HCT116 (cell line): ENCODE measurements around the gene C14orf132. TPM values are rescaled to one million over a fixed set of nuclear protein-coding genes. Genes with fewer than 3 reads are reported as not detected.

ENCODE experiments used
- ATAC-seq: fragments of 200-7000 bp; cut with Tn5 transposase; 2 replicates; pipeline ENCODE4 v1.9.1; 2020; ENCODE audit warnings: mild to moderate bottlenecking, moderate library complexity
- BruUV-seq: library from RNA; stranded (reverse); fragments of 400-500 nt; replicated peaks from 2 replicates; lab custom pipeline; 2021; lab: Mats Ljungman, UMichigan
- CTCF ChIA-PET: fragments of 300-600 bp; sonication (Branson Sonifier 250); formaldehyde crosslinking; loops from one replicate; lab custom pipeline; 2021; ENCODE audit warnings: antibody characterized with exemption; lab: Charles Lee
- POLR2A ChIA-PET: fragments of 300-600, 350-600 bp; sonication (Branson Sonifier 250); formaldehyde crosslinking; loops from one replicate; lab custom pipeline; 2021; ENCODE audit warnings: antibody characterized with exemption; lab: Charles Lee
- RAD21 ChIA-PET, 2 experiments: fragments of 300-600 bp; sonication (Branson Sonifier 250); formaldehyde crosslinking; loops; one replicate each; lab custom pipeline; 2023; ENCODE audit warnings: low total read pairs in 2 of 2; ENCODE audit not compliant: uncharacterized antibody in 2 of 2, unreplicated experiment in 2 of 2, low non-redundant PET in 1 of 2; lab: Charles Lee
- DNase-seq: peaks from one replicate; pipeline ENCODE4 v3.0.0-alpha.2; 2010; ENCODE audit warnings: low read depth, low spot score
- H2AFZ ChIP-seq: fragments of 200-600 bp; shearing (Covaris generic), sonication (generic); 2 replicates; pipeline ENCODE4 v1.6.1; 2017; ENCODE audit warnings: low read depth, mixed run types, mixed read lengths, antibody characterized with exemption, low read length; ENCODE audit not compliant: poor library complexity, severe bottlenecking
- H3K27ac ChIP-seq: 2 replicates; pipeline ENCODE4 v1.5.1; 2012; ENCODE audit warnings: low read depth, low read length
- H3K27me3 ChIP-seq: fragments of 200-600 bp; sonication (generic); 2 replicates; pipeline ENCODE4 v1.6.1; 2016; ENCODE audit warnings: mixed run types, low read length, mixed read lengths; ENCODE audit not compliant: insufficient read depth
- H3K36me3 ChIP-seq, 2 experiments: fragments of 200-500 bp in 1 of 2; fragments of 200-600 bp in 1 of 2; sonication (Bioruptor generic) in 1 of 2; sonication (generic) in 1 of 2; 2 replicates each; pipeline versions ENCODE4 v1.5.1 to v1.6.1; 2014 to 2016; ENCODE audit warnings: low read length in 2 of 2, inconsistent platforms in 1 of 2, mixed read lengths in 1 of 2, mixed run types in 1 of 2; ENCODE audit not compliant: insufficient read depth in 2 of 2, control insufficient read depth in 1 of 2
- H3K4me1 ChIP-seq, 2 experiments: fragments of 200-600 bp in 1 of 2; sonication (generic) in 1 of 2; 2 replicates each; pipeline versions ENCODE4 v1.5.1 to v1.6.1; 2012 to 2017; ENCODE audit warnings: low read length in 2 of 2, inconsistent platforms in 1 of 2, mild to moderate bottlenecking in 1 of 2, mixed read lengths in 1 of 2, mixed run types in 1 of 2, moderate library complexity in 1 of 2; ENCODE audit not compliant: insufficient read depth in 2 of 2, control insufficient read depth in 1 of 2
- H3K4me2 ChIP-seq: fragments of 200-600 bp; sonication (generic); 2 replicates; pipeline ENCODE4 v1.6.1; 2017; ENCODE audit warnings: mixed run types, low read length, mixed read lengths
- H3K4me3 ChIP-seq, 2 experiments: fragments of 200-600 bp in 1 of 2; sonication (generic) in 1 of 2; replicated peaks in 1 of 2; 2 replicates each; pipeline ENCODE4 v1.5.1; 2011 to 2016; ENCODE audit warnings: low read length in 2 of 2, control low read depth in 1 of 2, low read depth in 1 of 2, mild to moderate bottlenecking in 1 of 2, mixed read lengths in 1 of 2, mixed run types in 1 of 2
- H3K79me2 ChIP-seq: fragments of 200-600 bp; sonication (generic); 2 replicates; pipeline ENCODE4 v1.6.1; 2017; ENCODE audit warnings: mild to moderate bottlenecking, mixed run types, low read length, moderate library complexity, mixed read lengths; ENCODE audit not compliant: insufficient read depth
- H3K9ac ChIP-seq: fragments of 200-600 bp; sonication (generic); 2 replicates; pipeline ENCODE4 v1.6.1; 2016; ENCODE audit warnings: low read length, mixed read lengths
- H3K9me2 ChIP-seq: fragments of 200-600 bp; sonication (generic), shearing (Covaris generic); 2 replicates; pipeline ENCODE4 v1.6.1; 2017; ENCODE audit warnings: mixed run types, mild to moderate bottlenecking, moderate library complexity; ENCODE audit not compliant: insufficient read depth
- H3K9me3 ChIP-seq, 2 experiments: fragments of 200-500 bp in 1 of 2; fragments of 200-600 bp in 1 of 2; sonication (Bioruptor generic) in 1 of 2; sonication (generic) in 1 of 2; 2 replicates each; pipeline ENCODE4 v1.6.1; 2014 to 2017; ENCODE audit warnings: low read length in 2 of 2, mixed read lengths in 2 of 2, inconsistent platforms in 1 of 2, low read depth in 1 of 2, mild to moderate bottlenecking in 1 of 2, mixed run types in 1 of 2, moderate library complexity in 1 of 2; ENCODE audit not compliant: control insufficient read depth in 1 of 2, insufficient read depth in 1 of 2
- H4K20me1 ChIP-seq: fragments of 200-600 bp; sonication (generic), shearing (Covaris generic); 2 replicates; pipeline ENCODE4 v1.6.1; 2017; ENCODE audit warnings: mixed run types, mild to moderate bottlenecking, moderate library complexity; ENCODE audit not compliant: insufficient read depth
- CBX3 ChIP-seq: IDR thresholded peaks from 2 replicates; pipeline ENCODE4 v1.6.1; 2012; ENCODE audit warnings: low read depth
- CEBPB ChIP-seq: IDR thresholded peaks from 2 replicates; pipeline ENCODE4 v1.6.1; 2012; ENCODE audit warnings: low read depth
- EGR1 ChIP-seq: IDR thresholded peaks from 2 replicates; pipeline ENCODE4 v1.6.1; 2012; ENCODE audit warnings: low read depth
- ELF1 ChIP-seq: IDR thresholded peaks from 2 replicates; pipeline ENCODE4 v1.6.1; 2012; ENCODE audit warnings: low read depth, borderline replicate concordance
- EZH2 ChIP-seq: fragments of 200-600 bp; sonication (generic); IDR thresholded peaks from 2 replicates; pipeline ENCODE4 v1.6.1; 2017; ENCODE audit warnings: antibody characterized with exemption, mixed run types
- EZH2phosphoT487 ChIP-seq: fragments of 200-600 bp; IDR thresholded peaks from 2 replicates; pipeline ENCODE4 v1.6.1; 2018; ENCODE audit warnings: antibody characterized with exemption, borderline replicate concordance
- JUND ChIP-seq: IDR thresholded peaks from 2 replicates; pipeline ENCODE4 v1.6.1; 2012
- POLR2A ChIP-seq: IDR thresholded peaks from 2 replicates; pipeline ENCODE4 v1.7.0; 2011; ENCODE audit warnings: borderline replicate concordance; ENCODE audit not compliant: insufficient read depth, insufficient read length; ENCODE audit errors: extremely low read depth
- POLR2AphosphoS5 ChIP-seq: IDR thresholded peaks from 2 replicates; pipeline ENCODE4 v1.6.1; 2011; ENCODE audit warnings: mild to moderate bottlenecking, low read depth, low read length, moderate library complexity
- SIN3A ChIP-seq: IDR thresholded peaks from 2 replicates; pipeline ENCODE4 v1.6.1; 2012; ENCODE audit warnings: low read depth
- SP1 ChIP-seq: IDR thresholded peaks from 2 replicates; pipeline ENCODE4 v1.6.1; 2012; ENCODE audit warnings: low read depth
- SRF ChIP-seq: IDR thresholded peaks from 2 replicates; pipeline ENCODE4 v1.6.1; 2012; ENCODE audit warnings: low read depth
- TCF7L2 ChIP-seq: IDR thresholded peaks from 2 replicates; pipeline ENCODE4 v1.7.0; 2011; ENCODE audit warnings: borderline replicate concordance, inconsistent platforms; ENCODE audit not compliant: insufficient read depth, insufficient read length; ENCODE audit errors: extremely low read depth
- YY1 ChIP-seq: IDR thresholded peaks from 2 replicates; pipeline ENCODE4 v1.6.1; 2011; ENCODE audit warnings: low read length, low read depth, moderate library complexity, mild to moderate bottlenecking; ENCODE audit not compliant: insufficient replicate concordance; ENCODE audit errors: extremely low read depth
- ZFX ChIP-seq: fragments of 450-650 bp; IDR thresholded peaks from 2 replicates; pipeline ENCODE4 v1.6.1; 2017
- intact Hi-C: fragments of 100-400 bp; cut with micrococcal nuclease; formaldehyde crosslinking; loops from 2 replicates; pipeline ENCODE4 v1.10.0; 2022
- total RNA-seq: library from RNA; stranded (reverse); gene quantifications from one replicate; pipeline ENCODE4 v1.2.1, GENCODE V29; 2021; ENCODE audit not compliant: unreplicated experiment
- TF ChIP-seq, protein P1 (sequence below), 3 experiments: fragments of 200-600 bp in 1 of 3; sonication (generic) in 1 of 3; IDR thresholded peaks in 2 of 3; conservative IDR thresholded peaks in 1 of 3; 2 replicates each; pipeline ENCODE4 v1.5.1; 2012 to 2017; ENCODE audit warnings: low read depth in 2 of 3, low read length in 2 of 3, antibody characterized with exemption in 1 of 3, borderline replicate concordance in 1 of 3, control low read depth in 1 of 3, mild to moderate bottlenecking in 1 of 3, mixed read lengths in 1 of 3, mixed run types in 1 of 3, moderate library complexity in 1 of 3; ENCODE audit not compliant: insufficient read depth in 1 of 3
- TF ChIP-seq, protein P2 (sequence below): IDR thresholded peaks from 2 replicates; pipeline ENCODE4 v1.6.1; 2012
- TF ChIP-seq, protein P3 (sequence below): IDR thresholded peaks from 2 replicates; pipeline ENCODE4 v1.6.1; 2012; ENCODE audit warnings: low read depth
- TF ChIP-seq, protein P4 (sequence below): IDR thresholded peaks from 2 replicates; pipeline ENCODE4 v1.6.1; 2011; ENCODE audit warnings: mild to moderate bottlenecking, low read length, moderate library complexity; ENCODE audit not compliant: insufficient replicate concordance; ENCODE audit errors: extremely low read depth
- TF ChIP-seq, protein P5 (sequence below): IDR thresholded peaks from 2 replicates; pipeline ENCODE4 v1.6.1; 2012

Gene C14orf132
- total RNA-seq, 1 experiment from 2014 or later = 3.4 TPM

DNA sequence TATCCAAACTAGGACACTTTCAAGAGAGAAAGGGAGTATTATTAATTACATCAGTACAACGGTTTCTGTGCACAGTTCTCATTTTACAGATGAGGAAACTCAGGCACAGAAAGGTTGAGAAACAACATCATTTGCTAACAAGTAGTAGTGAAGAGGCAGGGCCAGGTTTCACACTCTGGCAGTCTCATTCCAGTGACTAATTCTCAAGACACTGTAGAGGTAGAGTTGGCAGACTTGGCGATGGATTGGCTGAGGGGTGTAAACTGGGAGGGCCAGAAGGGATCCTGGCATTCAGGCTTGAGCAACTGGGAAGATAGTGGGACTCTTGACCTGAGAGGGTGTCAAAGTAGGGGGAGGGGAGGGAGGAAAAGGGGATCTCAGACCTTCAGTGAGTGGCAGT, 91.7 kb downstream of the C14orf132 start:
- intact Hi-C loops = no loop called here
- Histone ChIP-seq H3K9me3 (no peaks in the 10 kb centered on the region), H3K9me2 (no peaks in the 10 kb centered on the region), H3K4me3 (no peak overlapping the region), H4K20me1 (no peaks in the 10 kb centered on the region), H2AFZ (no peak overlapping the region), H3K79me2 (no peaks in the 10 kb centered on the region), H3K36me3 (no peaks in the 10 kb centered on the region), H3K4me2 (no peak overlapping the region), H3K9ac (no peak overlapping the region), H3K27ac (no peak overlapping the region), H3K4me1 (peaks cover 0 to 3% of the 10 kb centered on the region in 2 experiments; a peak in 1 of 4 replicates), H3K27me3 (peaks cover 15% of the 10 kb centered on the region)
- no TSS peak for BruUV-seq
- ATAC-seq (no peak), DNase-seq (no peak)
- ChIA-PET RAD21 (no interaction called here), CTCF (no interaction called here), POLR2A (no interaction called here)
- TF ChIP-seq POLR2A (no peak), SIN3A (no peak), YY1 (no peak), SRF (no peak), SP1 (no peak), TCF7L2 (no peak), JUND (no peak), CBX3 (no peak), EGR1 (no peak), CEBPB (no peak), ZFX (no peak), EZH2phosphoT487 (no peak), ELF1 (no peak), EZH2 (no peak), POLR2AphosphoS5 (no peak)
- TF ChIP-seq, protein P1, sequence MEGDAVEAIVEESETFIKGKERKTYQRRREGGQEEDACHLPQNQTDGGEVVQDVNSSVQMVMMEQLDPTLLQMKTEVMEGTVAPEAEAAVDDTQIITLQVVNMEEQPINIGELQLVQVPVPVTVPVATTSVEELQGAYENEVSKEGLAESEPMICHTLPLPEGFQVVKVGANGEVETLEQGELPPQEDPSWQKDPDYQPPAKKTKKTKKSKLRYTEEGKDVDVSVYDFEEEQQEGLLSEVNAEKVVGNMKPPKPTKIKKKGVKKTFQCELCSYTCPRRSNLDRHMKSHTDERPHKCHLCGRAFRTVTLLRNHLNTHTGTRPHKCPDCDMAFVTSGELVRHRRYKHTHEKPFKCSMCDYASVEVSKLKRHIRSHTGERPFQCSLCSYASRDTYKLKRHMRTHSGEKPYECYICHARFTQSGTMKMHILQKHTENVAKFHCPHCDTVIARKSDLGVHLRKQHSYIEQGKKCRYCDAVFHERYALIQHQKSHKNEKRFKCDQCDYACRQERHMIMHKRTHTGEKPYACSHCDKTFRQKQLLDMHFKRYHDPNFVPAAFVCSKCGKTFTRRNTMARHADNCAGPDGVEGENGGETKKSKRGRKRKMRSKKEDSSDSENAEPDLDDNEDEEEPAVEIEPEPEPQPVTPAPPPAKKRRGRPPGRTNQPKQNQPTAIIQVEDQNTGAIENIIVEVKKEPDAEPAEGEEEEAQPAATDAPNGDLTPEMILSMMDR (IDR thresholded peaks at IDR 0.05 in 2 of 3, conservative IDR thresholded peaks at IDR 0.05 in 1 of 3; ENCODE audit: borderline replicate concordance in 1 of 3, insufficient read depth in 1 of 3, low read depth in 2 of 3, low read length in 2 of 3) = no peak
- TF ChIP-seq, protein P2, sequence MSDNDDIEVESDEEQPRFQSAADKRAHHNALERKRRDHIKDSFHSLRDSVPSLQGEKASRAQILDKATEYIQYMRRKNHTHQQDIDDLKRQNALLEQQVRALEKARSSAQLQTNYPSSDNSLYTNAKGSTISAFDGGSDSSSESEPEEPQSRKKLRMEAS = no peak
- TF ChIP-seq, protein P3, sequence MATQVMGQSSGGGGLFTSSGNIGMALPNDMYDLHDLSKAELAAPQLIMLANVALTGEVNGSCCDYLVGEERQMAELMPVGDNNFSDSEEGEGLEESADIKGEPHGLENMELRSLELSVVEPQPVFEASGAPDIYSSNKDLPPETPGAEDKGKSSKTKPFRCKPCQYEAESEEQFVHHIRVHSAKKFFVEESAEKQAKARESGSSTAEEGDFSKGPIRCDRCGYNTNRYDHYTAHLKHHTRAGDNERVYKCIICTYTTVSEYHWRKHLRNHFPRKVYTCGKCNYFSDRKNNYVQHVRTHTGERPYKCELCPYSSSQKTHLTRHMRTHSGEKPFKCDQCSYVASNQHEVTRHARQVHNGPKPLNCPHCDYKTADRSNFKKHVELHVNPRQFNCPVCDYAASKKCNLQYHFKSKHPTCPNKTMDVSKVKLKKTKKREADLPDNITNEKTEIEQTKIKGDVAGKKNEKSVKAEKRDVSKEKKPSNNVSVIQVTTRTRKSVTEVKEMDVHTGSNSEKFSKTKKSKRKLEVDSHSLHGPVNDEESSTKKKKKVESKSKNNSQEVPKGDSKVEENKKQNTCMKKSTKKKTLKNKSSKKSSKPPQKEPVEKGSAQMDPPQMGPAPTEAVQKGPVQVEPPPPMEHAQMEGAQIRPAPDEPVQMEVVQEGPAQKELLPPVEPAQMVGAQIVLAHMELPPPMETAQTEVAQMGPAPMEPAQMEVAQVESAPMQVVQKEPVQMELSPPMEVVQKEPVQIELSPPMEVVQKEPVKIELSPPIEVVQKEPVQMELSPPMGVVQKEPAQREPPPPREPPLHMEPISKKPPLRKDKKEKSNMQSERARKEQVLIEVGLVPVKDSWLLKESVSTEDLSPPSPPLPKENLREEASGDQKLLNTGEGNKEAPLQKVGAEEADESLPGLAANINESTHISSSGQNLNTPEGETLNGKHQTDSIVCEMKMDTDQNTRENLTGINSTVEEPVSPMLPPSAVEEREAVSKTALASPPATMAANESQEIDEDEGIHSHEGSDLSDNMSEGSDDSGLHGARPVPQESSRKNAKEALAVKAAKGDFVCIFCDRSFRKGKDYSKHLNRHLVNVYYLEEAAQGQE = no peak
- TF ChIP-seq, protein P4, sequence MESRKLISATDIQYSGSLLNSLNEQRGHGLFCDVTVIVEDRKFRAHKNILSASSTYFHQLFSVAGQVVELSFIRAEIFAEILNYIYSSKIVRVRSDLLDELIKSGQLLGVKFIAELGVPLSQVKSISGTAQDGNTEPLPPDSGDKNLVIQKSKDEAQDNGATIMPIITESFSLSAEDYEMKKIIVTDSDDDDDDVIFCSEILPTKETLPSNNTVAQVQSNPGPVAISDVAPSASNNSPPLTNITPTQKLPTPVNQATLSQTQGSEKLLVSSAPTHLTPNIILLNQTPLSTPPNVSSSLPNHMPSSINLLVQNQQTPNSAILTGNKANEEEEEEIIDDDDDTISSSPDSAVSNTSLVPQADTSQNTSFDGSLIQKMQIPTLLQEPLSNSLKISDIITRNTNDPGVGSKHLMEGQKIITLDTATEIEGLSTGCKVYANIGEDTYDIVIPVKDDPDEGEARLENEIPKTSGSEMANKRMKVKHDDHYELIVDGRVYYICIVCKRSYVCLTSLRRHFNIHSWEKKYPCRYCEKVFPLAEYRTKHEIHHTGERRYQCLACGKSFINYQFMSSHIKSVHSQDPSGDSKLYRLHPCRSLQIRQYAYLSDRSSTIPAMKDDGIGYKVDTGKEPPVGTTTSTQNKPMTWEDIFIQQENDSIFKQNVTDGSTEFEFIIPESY = no peak
- TF ChIP-seq, protein P5, sequence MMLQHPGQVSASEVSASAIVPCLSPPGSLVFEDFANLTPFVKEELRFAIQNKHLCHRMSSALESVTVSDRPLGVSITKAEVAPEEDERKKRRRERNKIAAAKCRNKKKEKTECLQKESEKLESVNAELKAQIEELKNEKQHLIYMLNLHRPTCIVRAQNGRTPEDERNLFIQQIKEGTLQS = no peak
